K562 (cell line): Measurements from ENCODE around the gene ANXA7. TPM values are rescaled to one million over a fixed set of nuclear protein-coding genes. Genes with fewer than 3 reads are reported as not detected.
A peak's percentile ranks its signal among the peaks of the same experiment; 100 is the strongest.

ENCODE experiments used
- ARID2 ChIP-seq: fragments of 450-650 bp; IDR thresholded peaks from 2 replicates; pipeline ENCODE4 v1.6.1; 2017; ENCODE audit warnings: antibody characterized with exemption, mild to moderate bottlenecking
- CBX1 ChIP-seq: sonication (generic); IDR thresholded peaks from 2 replicates; pipeline ENCODE4 v1.6.1; 2016; ENCODE audit warnings: antibody characterized with exemption, low read depth, mild to moderate bottlenecking
- CBX8 ChIP-seq: fragments of 200-600 bp; sonication (generic); IDR thresholded peaks from 2 replicates; pipeline ENCODE4 v1.6.1; 2012; ENCODE audit warnings: borderline replicate concordance, mixed run types, low read depth, mild to moderate bottlenecking, moderate library complexity, mixed read lengths, low read length, control low read depth, inconsistent platforms; ENCODE audit not compliant: poor library complexity, severe bottlenecking; ENCODE audit errors: extremely low read depth
- CHD2 ChIP-seq: IDR thresholded peaks from 2 replicates; pipeline ENCODE4 v1.6.1; 2011; ENCODE audit warnings: low read depth, low read length
- DACH1 ChIP-seq: fragments of 450-650 bp; IDR thresholded peaks from 2 replicates; pipeline ENCODE4 v1.6.1; 2018; ENCODE audit not compliant: partially characterized antibody
- DMBX1 ChIP-seq: fragments of 250-450 bp; sonication (Bioruptor Pico); IDR thresholded peaks from 2 replicates; pipeline ENCODE4 v1.8.0; 2022; ENCODE audit warnings: inconsistent platforms, mild to moderate bottlenecking, moderate library complexity, borderline replicate concordance
- ETV1 ChIP-seq: fragments of 450-650 bp; conservative IDR thresholded peaks from 2 replicates; pipeline ENCODE4 v1.6.1; 2016; ENCODE audit warnings: missing genetic modification characterization, control low read depth, low read depth, missing compliant biosample characterization
- HCFC1 ChIP-seq: IDR thresholded peaks from 2 replicates; pipeline ENCODE4 v1.6.1; 2012; ENCODE audit warnings: low read depth, low read length, improper control_type of control experiment
- JUNB ChIP-seq: fragments of 450-650 bp; formaldehyde crosslinking; conservative IDR thresholded peaks from 2 replicates; pipeline ENCODE4 v1.4.0; 2020; ENCODE audit warnings: mild to moderate bottlenecking
- KLF6 ChIP-seq: fragments of 250-450 bp; sonication (Bioruptor Pico); IDR thresholded peaks from 2 replicates; pipeline ENCODE4 v1.4.0; 2020; ENCODE audit warnings: mild to moderate bottlenecking, moderate library complexity, borderline replicate concordance
- PYGO2 ChIP-seq: fragments of 450-650 bp; IDR thresholded peaks from 2 replicates; pipeline ENCODE4 v1.6.1; 2016; ENCODE audit warnings: mild to moderate bottlenecking, missing genetic modification characterization, moderate library complexity, missing compliant biosample characterization
- RBM17 ChIP-seq: fragments of 200-400 bp; formaldehyde crosslinking; IDR thresholded peaks from 2 replicates; pipeline ENCODE4 v1.6.1; 2017; ENCODE audit warnings: low read depth, mild to moderate bottlenecking, low read length, borderline replicate concordance
- SMAD3 ChIP-seq: fragments of 450-650 bp; formaldehyde crosslinking; conservative IDR thresholded peaks from 2 replicates; pipeline ENCODE4 v1.4.0; 2020; ENCODE audit warnings: mild to moderate bottlenecking
- STAT5B ChIP-seq: fragments of 250-450 bp; sonication (Bioruptor Pico); IDR thresholded peaks from 2 replicates; pipeline ENCODE4 v1.8.0; 2021; ENCODE audit warnings: mild to moderate bottlenecking, inconsistent platforms
- YBX1 ChIP-seq: fragments of 450-650 bp; IDR thresholded peaks from 2 replicates; pipeline ENCODE4 v1.7.1; 2016; ENCODE audit warnings: mild to moderate bottlenecking
- ZNF133 ChIP-seq: fragments of 250-450 bp; sonication (Bioruptor Pico); IDR thresholded peaks from 2 replicates; pipeline ENCODE4 v1.4.0; 2020; ENCODE audit warnings: mild to moderate bottlenecking
- ZNF197 ChIP-seq: fragments of 200-800 bp; sonication (Bioruptor generic); IDR thresholded peaks from 2 replicates; pipeline ENCODE4 v1.6.1; 2016; ENCODE audit warnings: low read depth, missing genetic modification characterization, missing compliant biosample characterization
- polyA plus RNA-seq, 8 experiments: library from polyadenylated mRNA; depleted of rRNA in 4 of 8; stranded (reverse) in 5 of 8; unstranded in 3 of 8; fragments of >200 nt; fragmentation: Nextera tagmentation in 2 of 8; fragmentation: Illumina TruSeq in 1 of 8; extraction: Ambion mirVana in 2 of 8; extraction: Trizol in 1 of 8; gene quantifications; 2 replicates each; pipeline versions ENCODE4 v1.2.1 to v1.2.3, GENCODE V29; 2011 to 2014; ENCODE audit warnings: inconsistent platforms in 1 of 8, missing spikeins in 1 of 8
- total RNA-seq, 7 experiments: library from RNA; depleted of rRNA in 6 of 7; stranded (reverse); fragments of >200 nt in 6 of 7; fragmentation: Illumina TruSeq in 2 of 7; extraction: Trizol in 2 of 7; gene quantifications; 2 replicates each; pipeline versions ENCODE4 v1.2.1 to v1.2.3, GENCODE V29; 2011 to 2021; ENCODE audit warnings: low replicate concordance in 1 of 7
- TF ChIP-seq, protein P1 (sequence below), 2 experiments: IDR thresholded peaks in 1 of 2; conservative IDR thresholded peaks in 1 of 2; 2 replicates each; pipeline ENCODE4 v1.6.1; 2016; ENCODE audit warnings: low read depth in 2 of 2, mild to moderate bottlenecking in 1 of 2, missing compliant biosample characterization in 1 of 2, missing genetic modification characterization in 1 of 2, moderate library complexity in 1 of 2
- TF ChIP-seq, protein P2 (sequence below): fragments of 450-650 bp; IDR thresholded peaks from 2 replicates; pipeline ENCODE4 v1.6.1; 2016; ENCODE audit warnings: borderline replicate concordance
- TF ChIP-seq, protein P3 (sequence below): sonication (generic); formaldehyde crosslinking; IDR thresholded peaks from 2 replicates; pipeline ENCODE4 v1.8.1; 2022; ENCODE audit warnings: missing genetic modification reagents

ANXA7 gene
- total and polyA plus RNA-seq, 9 of the 15 experiments (the other 6 are each of a cell fraction or from before 2014, with no cell fraction given) = 81.6 to 157 (median 122) TPM

DNA sequence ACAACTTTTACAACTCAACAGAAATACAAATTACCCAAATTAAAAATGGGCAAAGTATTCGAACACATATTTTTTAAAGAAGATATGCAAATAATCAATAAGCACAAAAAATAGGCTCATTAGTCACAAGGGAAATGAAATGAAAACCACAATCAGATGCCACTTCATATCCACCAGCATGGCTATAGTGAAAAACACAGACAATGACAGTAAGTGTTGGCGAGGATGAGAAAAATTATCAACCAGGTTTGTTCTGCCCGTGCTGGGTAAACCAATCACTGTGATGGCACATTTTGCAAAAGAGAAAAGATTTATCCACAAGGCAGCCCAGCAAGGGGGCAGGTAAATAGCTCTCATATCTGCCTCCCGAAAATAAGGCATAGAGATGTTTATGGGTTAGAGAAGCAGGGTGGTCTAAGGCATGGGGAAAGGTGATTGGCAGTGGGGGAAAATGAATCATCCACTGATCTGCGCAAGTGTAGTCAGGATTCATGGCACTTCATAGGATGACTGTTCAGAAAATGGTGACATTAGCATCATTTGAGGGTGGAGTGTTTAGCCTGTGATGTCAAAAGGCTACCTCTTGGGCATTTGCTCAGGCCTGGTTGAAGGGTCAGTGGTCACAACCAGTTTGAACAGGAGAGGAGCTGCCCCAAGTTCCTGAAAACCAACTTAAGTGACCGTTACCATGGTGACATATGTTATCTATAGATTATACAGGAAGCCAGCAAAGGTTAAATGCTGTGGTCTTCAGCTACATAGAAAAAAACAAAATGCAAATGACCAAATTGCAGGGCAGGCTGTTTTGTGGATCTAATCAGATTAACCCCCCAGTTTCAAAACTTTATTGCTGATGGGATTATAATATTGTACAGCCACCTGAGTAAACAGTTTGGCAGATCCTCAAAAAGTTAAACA, 47.2 kb downstream of the ANXA7 start (continued):
- TF ChIP-seq CBX1 = no peak; the same call in 1 of the 2 replicates
- TF ChIP-seq CBX8 = no peak
- no peak for TF ChIP-seq SMAD3 (CRISPR knock-in tag)
- TF ChIP-seq, protein P1, sequence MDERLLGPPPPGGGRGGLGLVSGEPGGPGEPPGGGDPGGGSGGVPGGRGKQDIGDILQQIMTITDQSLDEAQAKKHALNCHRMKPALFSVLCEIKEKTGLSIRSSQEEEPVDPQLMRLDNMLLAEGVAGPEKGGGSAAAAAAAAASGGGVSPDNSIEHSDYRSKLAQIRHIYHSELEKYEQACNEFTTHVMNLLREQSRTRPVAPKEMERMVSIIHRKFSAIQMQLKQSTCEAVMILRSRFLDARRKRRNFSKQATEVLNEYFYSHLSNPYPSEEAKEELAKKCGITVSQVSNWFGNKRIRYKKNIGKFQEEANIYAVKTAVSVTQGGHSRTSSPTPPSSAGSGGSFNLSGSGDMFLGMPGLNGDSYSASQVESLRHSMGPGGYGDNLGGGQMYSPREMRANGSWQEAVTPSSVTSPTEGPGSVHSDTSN (CRISPR knock-in tag; IDR thresholded peaks at IDR 0.05; ENCODE audit: low read depth) = no peak
- TF ChIP-seq, protein P1 (tag; conservative IDR thresholded peaks at IDR 0.05; ENCODE audit: low read depth) = 0 out of 2 replicates have a peak, but pooled peaks have one; percentile 29
- TF ChIP-seq PYGO2 (tag) = no peak
- TF ChIP-seq DMBX1 (CRISPR knock-in tag) = peak; percentile 55; the same call in 1 of the 2 replicates
- TF ChIP-seq, protein P2, sequence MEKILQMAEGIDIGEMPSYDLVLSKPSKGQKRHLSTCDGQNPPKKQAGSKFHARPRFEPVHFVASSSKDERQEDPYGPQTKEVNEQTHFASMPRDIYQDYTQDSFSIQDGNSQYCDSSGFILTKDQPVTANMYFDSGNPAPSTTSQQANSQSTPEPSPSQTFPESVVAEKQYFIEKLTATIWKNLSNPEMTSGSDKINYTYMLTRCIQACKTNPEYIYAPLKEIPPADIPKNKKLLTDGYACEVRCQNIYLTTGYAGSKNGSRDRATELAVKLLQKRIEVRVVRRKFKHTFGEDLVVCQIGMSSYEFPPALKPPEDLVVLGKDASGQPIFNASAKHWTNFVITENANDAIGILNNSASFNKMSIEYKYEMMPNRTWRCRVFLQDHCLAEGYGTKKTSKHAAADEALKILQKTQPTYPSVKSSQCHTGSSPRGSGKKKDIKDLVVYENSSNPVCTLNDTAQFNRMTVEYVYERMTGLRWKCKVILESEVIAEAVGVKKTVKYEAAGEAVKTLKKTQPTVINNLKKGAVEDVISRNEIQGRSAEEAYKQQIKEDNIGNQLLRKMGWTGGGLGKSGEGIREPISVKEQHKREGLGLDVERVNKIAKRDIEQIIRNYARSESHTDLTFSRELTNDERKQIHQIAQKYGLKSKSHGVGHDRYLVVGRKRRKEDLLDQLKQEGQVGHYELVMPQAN = no peak
- TF ChIP-seq ZNF197 = no peak
- no peak for TF ChIP-seq RBM17
- TF ChIP-seq, protein P3, sequence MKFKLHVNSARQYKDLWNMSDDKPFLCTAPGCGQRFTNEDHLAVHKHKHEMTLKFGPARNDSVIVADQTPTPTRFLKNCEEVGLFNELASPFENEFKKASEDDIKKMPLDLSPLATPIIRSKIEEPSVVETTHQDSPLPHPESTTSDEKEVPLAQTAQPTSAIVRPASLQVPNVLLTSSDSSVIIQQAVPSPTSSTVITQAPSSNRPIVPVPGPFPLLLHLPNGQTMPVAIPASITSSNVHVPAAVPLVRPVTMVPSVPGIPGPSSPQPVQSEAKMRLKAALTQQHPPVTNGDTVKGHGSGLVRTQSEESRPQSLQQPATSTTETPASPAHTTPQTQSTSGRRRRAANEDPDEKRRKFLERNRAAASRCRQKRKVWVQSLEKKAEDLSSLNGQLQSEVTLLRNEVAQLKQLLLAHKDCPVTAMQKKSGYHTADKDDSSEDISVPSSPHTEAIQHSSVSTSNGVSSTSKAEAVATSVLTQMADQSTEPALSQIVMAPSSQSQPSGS (CRISPR knock-in tag) = no peak
- no peak for TF ChIP-seq ARID2
- TF ChIP-seq ETV1 (tag) = peak; percentile 80
- TF ChIP-seq HCFC1 = no peak
- TF ChIP-seq JUNB (CRISPR knock-in tag) = no peak
- no peak for TF ChIP-seq ZNF133 (CRISPR knock-in tag)
- no peak for TF ChIP-seq STAT5B (CRISPR knock-in tag)
- no peak for TF ChIP-seq DACH1
- no peak for TF ChIP-seq YBX1
- peak; percentile 78; the same call in 1 of the 2 replicates for TF ChIP-seq KLF6 (CRISPR knock-in tag)
- TF ChIP-seq CHD2 = no peak
